Astrocyte (in vitro differentiated cells and primary cell): ENCODE measurements around the gene TTYH3. TPM values are rescaled to one million over a fixed set of nuclear protein-coding genes. Genes with fewer than 3 reads are reported as not detected.

ENCODE experiments used
- DNase-seq: peaks from one replicate; pipeline ENCODE4 v3.0.0-alpha.2; 2010; ENCODE audit warnings: low read depth
- FAIRE-seq: peaks from 2 replicates; lab custom pipeline; 2011; peaks lifted over from hg19 to GRCh38; lab: Jason Lieb, UNC
- H2AFZ ChIP-seq: 2 replicates; pipeline ENCODE4 v1.6.0; 2012; ENCODE audit warnings: low read depth, low read length, inconsistent platforms
- H3K27ac ChIP-seq: 2 replicates; pipeline ENCODE4 v1.5.1; 2011; ENCODE audit warnings: low read depth, low read length, inconsistent platforms
- H3K27me3 ChIP-seq: 2 replicates; pipeline ENCODE4 v1.6.0; 2011; ENCODE audit warnings: low read length, inconsistent platforms; ENCODE audit not compliant: insufficient read depth
- H3K36me3 ChIP-seq: 2 replicates; pipeline ENCODE4 v1.5.1; 2011; ENCODE audit warnings: low read length, inconsistent platforms; ENCODE audit not compliant: insufficient read depth
- H3K4me1 ChIP-seq: 2 replicates; pipeline ENCODE4 v1.5.1; 2011; ENCODE audit warnings: low read length, inconsistent platforms; ENCODE audit not compliant: insufficient read depth
- H3K4me2 ChIP-seq: 2 replicates; pipeline ENCODE4 v1.6.0; 2012; ENCODE audit warnings: low read length, inconsistent platforms
- H3K4me3 ChIP-seq: 2 replicates; pipeline ENCODE4 v1.5.1; 2011; ENCODE audit warnings: low read depth, mild to moderate bottlenecking, low read length, inconsistent platforms; ENCODE audit not compliant: insufficient read depth
- H3K79me2 ChIP-seq: 2 replicates; pipeline ENCODE4 v1.6.0; 2012; ENCODE audit warnings: mild to moderate bottlenecking, low read length, inconsistent platforms; ENCODE audit not compliant: insufficient read depth
- H3K9ac ChIP-seq: 2 replicates; pipeline ENCODE4 v1.6.0; 2012; ENCODE audit warnings: mild to moderate bottlenecking, low read length, inconsistent platforms
- H3K9me3 ChIP-seq: 2 replicates; pipeline ENCODE4 v1.5.1; 2012; ENCODE audit warnings: low read depth, mild to moderate bottlenecking, low read length, inconsistent platforms; ENCODE audit not compliant: insufficient read depth
- H4K20me1 ChIP-seq: 2 replicates; pipeline ENCODE4 v1.6.0; 2012; ENCODE audit warnings: low read length, inconsistent platforms; ENCODE audit not compliant: insufficient read depth
- H3K27ac Mint-ChIP-seq: one replicate; pipeline ENCODE4 v1.8.0; 2021; ENCODE audit warnings: mild to moderate bottlenecking, mixed read lengths; ENCODE audit not compliant: unreplicated experiment
- H3K27me3 Mint-ChIP-seq: one replicate; pipeline ENCODE4 v1.8.0; 2021; ENCODE audit warnings: low read depth, mixed read lengths; ENCODE audit not compliant: unreplicated experiment
- H3K36me3 Mint-ChIP-seq: one replicate; pipeline ENCODE4 v1.8.0; 2021; ENCODE audit warnings: low read depth, mixed read lengths; ENCODE audit not compliant: unreplicated experiment
- H3K4me1 Mint-ChIP-seq: one replicate; pipeline ENCODE4 v1.8.0; 2021; ENCODE audit warnings: low read depth, mixed read lengths; ENCODE audit not compliant: unreplicated experiment
- H3K4me3 Mint-ChIP-seq: one replicate; pipeline ENCODE4 v1.8.0; 2021; ENCODE audit warnings: mild to moderate bottlenecking, moderate library complexity, mixed read lengths; ENCODE audit not compliant: unreplicated experiment
- H3K9me3 Mint-ChIP-seq: one replicate; pipeline ENCODE4 v1.8.0; 2021; ENCODE audit warnings: mild to moderate bottlenecking, mixed read lengths; ENCODE audit not compliant: unreplicated experiment
- EZH2 ChIP-seq: IDR thresholded peaks from 2 replicates; pipeline ENCODE4 v1.6.1; 2012; ENCODE audit warnings: mild to moderate bottlenecking, low read length, inconsistent platforms; ENCODE audit not compliant: insufficient read depth
- total RNA-seq: library from RNA; stranded (reverse); gene quantifications from 2 replicates; pipeline ENCODE4 v1.2.1, GENCODE V29; 2021
- TF ChIP-seq, protein P1 (sequence below): IDR thresholded peaks from 2 replicates; pipeline ENCODE4 v1.5.1; 2011; ENCODE audit warnings: low read depth, mild to moderate bottlenecking, inconsistent platforms, low read length, moderate library complexity; ENCODE audit not compliant: insufficient read depth

The TTYH3 gene
- total RNA-seq, 1 donor from 2014 or later: 273 TPM

GRCh38 chr7:2583798-2584580, 47.8 kb upstream of the TTYH3 start:
- H3K36me3 ChIP-seq: no peaks in the 10 kb centered on the region
- no peaks in the 10 kb centered on the region for H3K4me1 ChIP-seq
- Mint-ChIP-seq H3K4me3 (no peak overlapping the region), H3K36me3 (peaks cover 22% of the 10 kb centered on the region), H3K27me3 (peaks cover 3% of the 10 kb centered on the region), H3K4me1 (peaks cover 3% of the 10 kb centered on the region), H3K27ac (no peak overlapping the region), H3K9me3 (no peaks in the 10 kb centered on the region)
- H3K4me3 ChIP-seq: no peak overlapping the region
- DNase-seq (no peak), FAIRE-seq (no peak)
- H3K9ac ChIP-seq: no peak overlapping the region
- no peak for TF ChIP-seq EZH2
- TF ChIP-seq, protein P1, sequence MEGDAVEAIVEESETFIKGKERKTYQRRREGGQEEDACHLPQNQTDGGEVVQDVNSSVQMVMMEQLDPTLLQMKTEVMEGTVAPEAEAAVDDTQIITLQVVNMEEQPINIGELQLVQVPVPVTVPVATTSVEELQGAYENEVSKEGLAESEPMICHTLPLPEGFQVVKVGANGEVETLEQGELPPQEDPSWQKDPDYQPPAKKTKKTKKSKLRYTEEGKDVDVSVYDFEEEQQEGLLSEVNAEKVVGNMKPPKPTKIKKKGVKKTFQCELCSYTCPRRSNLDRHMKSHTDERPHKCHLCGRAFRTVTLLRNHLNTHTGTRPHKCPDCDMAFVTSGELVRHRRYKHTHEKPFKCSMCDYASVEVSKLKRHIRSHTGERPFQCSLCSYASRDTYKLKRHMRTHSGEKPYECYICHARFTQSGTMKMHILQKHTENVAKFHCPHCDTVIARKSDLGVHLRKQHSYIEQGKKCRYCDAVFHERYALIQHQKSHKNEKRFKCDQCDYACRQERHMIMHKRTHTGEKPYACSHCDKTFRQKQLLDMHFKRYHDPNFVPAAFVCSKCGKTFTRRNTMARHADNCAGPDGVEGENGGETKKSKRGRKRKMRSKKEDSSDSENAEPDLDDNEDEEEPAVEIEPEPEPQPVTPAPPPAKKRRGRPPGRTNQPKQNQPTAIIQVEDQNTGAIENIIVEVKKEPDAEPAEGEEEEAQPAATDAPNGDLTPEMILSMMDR: no peak
- H3K79me2 ChIP-seq: no peaks in the 10 kb centered on the region
- no peaks in the 10 kb centered on the region for H4K20me1 ChIP-seq
- H3K27ac ChIP-seq: no peak overlapping the region
- H3K4me2 ChIP-seq: no peak overlapping the region
- no peaks in the 10 kb centered on the region for H3K27me3 ChIP-seq
- H3K9me3 ChIP-seq: no peaks in the 10 kb centered on the region
- H2AFZ ChIP-seq: no peak overlapping the region

- DNase-seq (no peak), FAIRE-seq (no peak)
- TF ChIP-seq, protein P1: no peak
- TF ChIP-seq EZH2: no peak
- H2AFZ ChIP-seq: no peak overlapping the region
- H3K9me3 ChIP-seq: no peaks in the 10 kb centered on the region
- Mint-ChIP-seq H3K4me3 (no peak overlapping the region), H3K27ac (no peak overlapping the region), H3K27me3 (peaks cover 5% of the 10 kb centered on the region), H3K4me1 (peaks cover 3% of the 10 kb centered on the region), H3K9me3 (no peaks in the 10 kb centered on the region), H3K36me3 (peaks cover 29% of the 10 kb centered on the region)
- no peaks in the 10 kb centered on the region for H3K36me3 ChIP-seq
- H3K27me3 ChIP-seq: no peaks in the 10 kb centered on the region
- no peaks in the 10 kb centered on the region for H4K20me1 ChIP-seq
- no peak overlapping the region for H3K4me2 ChIP-seq
- H3K27ac ChIP-seq: no peak overlapping the region
- H3K9ac ChIP-seq: no peak overlapping the region
- H3K4me1 ChIP-seq: no peaks in the 10 kb centered on the region
- H3K79me2 ChIP-seq: no peaks in the 10 kb centered on the region
- H3K4me3 ChIP-seq: no peak overlapping the region
These were observed 46.3 kb upstream of the TTYH3 start for GRCh38 chr7:2585446-2585845.

- peaks cover 33% of the 10 kb centered on the region for H3K36me3 Mint-ChIP-seq
- TF ChIP-seq, protein P1: no peak
- no peaks in the 10 kb centered on the region for H3K9me3 Mint-ChIP-seq
- FAIRE-seq (no peak), DNase-seq (no peak)
- H3K4me1 ChIP-seq: no peaks in the 10 kb centered on the region
- no peak overlapping the region for H2AFZ ChIP-seq
- H3K27ac Mint-ChIP-seq: no peak overlapping the region
- H3K9ac ChIP-seq: no peak overlapping the region
- H3K4me3 Mint-ChIP-seq: no peak overlapping the region
- H3K4me2 ChIP-seq: no peak overlapping the region
- no peaks in the 10 kb centered on the region for H3K27me3 ChIP-seq
- H3K9me3 ChIP-seq: no peaks in the 10 kb centered on the region
- H3K79me2 ChIP-seq: no peaks in the 10 kb centered on the region
- H3K27ac ChIP-seq: no peak overlapping the region
- peaks cover 5% of the 10 kb centered on the region for H3K27me3 Mint-ChIP-seq
- peaks cover 3% of the 10 kb centered on the region for H3K4me1 Mint-ChIP-seq
- H3K4me3 ChIP-seq: no peak overlapping the region
- H3K36me3 ChIP-seq: peaks cover 3% of the 10 kb centered on the region
- no peaks in the 10 kb centered on the region for H4K20me1 ChIP-seq
These were observed 45.3 kb upstream of the TTYH3 start for GRCh38 chr7:2586326-2587020.
